OCI-LY3 (cell line): ENCODE measurements around the gene GAS2.

Source experiments
- CTCF ChIP-seq: fragments of 200-600, 300-600 bp; sonication (generic); IDR thresholded peaks from 2 replicates; pipeline ENCODE4 v1.5.1; 2014; ENCODE audit warnings: antibody characterized with exemption, low read length, low read depth
- EZH2phosphoT487 ChIP-seq: fragments of 200-600 bp; shearing (Covaris generic); IDR thresholded peaks from 2 replicates; pipeline ENCODE4 v1.6.1; 2018; ENCODE audit warnings: antibody characterized with exemption, mixed run types, low read depth

GRCh38 chr11:22703040-22703439 is 36.6 kb downstream of the GAS2 start:
- TF ChIP-seq CTCF (no peak), EZH2phosphoT487 (no peak)
